ENCODE measurements around the gene CYP4F12. TPM values are rescaled to one million over a fixed set of nuclear protein-coding genes. Genes with fewer than 3 reads are reported as not detected.

The CYP4F12 gene
- total and polyA plus RNA-seq, 4 donors: 14.6 to 64.0 (median 25.0) TPM

- Histone ChIP-seq H3K9me3 (ENCODE audit: control insufficient read depth in 4 of 4, low read length in 3 of 4) (no peaks in the 10 kb centered on the region), H3K36me3 (ENCODE audit: control insufficient read depth in 4 of 4, insufficient read depth in 3 of 4, low read depth in 1 of 4, low read length in 3 of 4) (no peaks in the 10 kb centered on the region), H3K4me3 (ENCODE audit: low read depth in 1 of 3, low read length in 3 of 3) (no peak overlapping the region), H3K27ac (ENCODE audit: low read depth in 1 of 2, low read length in 2 of 2) (peak overlapping the region; percentile 36 to 47), H3K9ac (ENCODE audit: low read depth in 1 of 2, low read length in 2 of 2) (no peak overlapping the region), H3K4me1 (ENCODE audit: control insufficient read depth in 4 of 4, insufficient read depth in 4 of 4, low read length in 3 of 4) (peaks cover 5 to 47% (median 30%) of the 10 kb centered on the region in 4 donors), H3K27me3 (ENCODE audit: control insufficient read depth in 4 of 4, insufficient read depth in 4 of 4, low read length in 3 of 4) (no peaks in the 10 kb centered on the region)
- DNase-seq (ENCODE audit: low spot score): no peak
- TF ChIP-seq ZBTB33 (IDR thresholded peaks at IDR 0.05): no peak
- no peak for TF ChIP-seq MAX (IDR thresholded peaks at IDR 0.05)
- no peak for TF ChIP-seq RAD21 (IDR thresholded peaks at IDR 0.05)
- no peak for TF ChIP-seq NR2F2 (IDR thresholded peaks at IDR 0.05)
- TF ChIP-seq HNF4A (conservative IDR thresholded peaks at IDR 0.05): no peak
- TF ChIP-seq YY1 (IDR thresholded peaks at IDR 0.05): no peak
- TF ChIP-seq JUND (IDR thresholded peaks at IDR 0.05): no peak
- no peak for TF ChIP-seq EGR1 (IDR thresholded peaks at IDR 0.05; ENCODE audit: low read depth in 2 of 2)
- TF ChIP-seq FOXA1 (IDR thresholded peaks at IDR 0.05): no peak
- TF ChIP-seq HNF4G (IDR thresholded peaks at IDR 0.05): no peak
- no peak for TF ChIP-seq REST (IDR thresholded peaks at IDR 0.05)
- no peak for TF ChIP-seq TAF1 (conservative IDR thresholded peaks at IDR 0.05)
- TF ChIP-seq SP1 (IDR thresholded peaks at IDR 0.05): no peak
- TF ChIP-seq FOXA2 (IDR thresholded peaks at IDR 0.05): no peak
- TF ChIP-seq GABPA (IDR thresholded peaks at IDR 0.05 in 1 of 2, conservative IDR thresholded peaks at IDR 0.05 in 1 of 2): no peak
- TF ChIP-seq CTCF (IDR thresholded peaks at IDR 0.05; ENCODE audit: low read depth, low read length, missing input control): no peak
- no peak for TF ChIP-seq ATF3 (IDR thresholded peaks at IDR 0.05)
- no peak for TF ChIP-seq RXRA (IDR thresholded peaks at IDR 0.05)
- WGBS: 91% methylated on average over 2 of the region's 2 CpGs
Measured at GRCh38 chr19:15636026-15636425, 36.9 kb upstream of the CYP4F12 start.
